A549 (cell line): Measurements from ENCODE around the gene SPIRE2. TPM values are rescaled to one million over a fixed set of nuclear protein-coding genes. Genes with fewer than 3 reads are reported as not detected.
A peak's percentile ranks its signal among the peaks of the same experiment; 100 is the strongest.

Source experiments
- ATAC-seq, 2 experiments: fragments of 200-7000 bp in 1 of 2; fragments of >200 bp in 1 of 2; cut with Nextera tagmentation in 1 of 2; cut with Tn5 transposase in 1 of 2; 3 replicates each; pipeline versions ENCODE4 v1.8.0 to v1.9.1; 2018 to 2020; ENCODE audit warnings: mild to moderate bottlenecking in 1 of 2, moderate library complexity in 1 of 2
- CTCF ChIA-PET: fragments of 300-600 bp; sonication (Branson Sonifier 250); formaldehyde crosslinking; extraction: SDS; loops from one replicate; lab custom pipeline; 2021; ENCODE audit warnings: antibody characterized with exemption, inconsistent platforms; lab: Yijun Ruan, JAX
- POLR2A ChIA-PET: fragments of 350-600 bp; formaldehyde crosslinking; extraction: SDS; loops from one replicate; lab custom pipeline; 2021; ENCODE audit warnings: antibody characterized with exemption, inconsistent platforms; lab: Yijun Ruan, JAX
- DNase-seq, 2 experiments: peaks; one replicate each; pipeline versions ENCODE4 v3.0.0 to v3.0.0-alpha.2; 2011 to 2016; ENCODE audit warnings: low read depth in 1 of 2, low spot score in 1 of 2
- FAIRE-seq: peaks from 2 replicates; lab custom pipeline; 2011; peaks lifted over from hg19 to GRCh38; lab: Jason Lieb, UNC
- H3K27ac ChIP-seq, 2 experiments: fragments of >200 bp; sonication (Bioruptor Twin); formaldehyde crosslinking; 3 replicates each; pipeline ENCODE4 v1.5.1; 2016 to 2017
- H3K4me1 ChIP-seq: fragments of >200 bp; sonication (Bioruptor Twin); formaldehyde crosslinking; 3 replicates; pipeline ENCODE4 v1.6.1; 2016
- H3K4me2 ChIP-seq: fragments of >200 bp; sonication (Bioruptor Twin); formaldehyde crosslinking; 3 replicates; pipeline ENCODE4 v1.6.1; 2016
- H3K4me3 ChIP-seq: fragments of >200 bp; sonication (Bioruptor Twin); formaldehyde crosslinking; 3 replicates; pipeline ENCODE4 v1.5.1; 2016
- H3K9me3 ChIP-seq: fragments of >200 bp; sonication (Bioruptor Twin); formaldehyde crosslinking; 3 replicates; pipeline ENCODE4 v1.6.1; 2016
- CBX2 ChIP-seq: fragments of 200-600 bp; sonication (generic); IDR thresholded peaks from 2 replicates; pipeline ENCODE4 v1.6.1; 2016; ENCODE audit warnings: low read depth, mild to moderate bottlenecking, borderline replicate concordance
- CBX8 ChIP-seq: fragments of 200-600 bp; sonication (generic); IDR thresholded peaks from 2 replicates; pipeline ENCODE4 v1.6.1; 2016
- CEBPB ChIP-seq, 2 experiments: fragments of >200 bp in 1 of 2; sonication (Bioruptor Twin) in 1 of 2; formaldehyde crosslinking in 1 of 2; IDR thresholded peaks; 2 replicates each; pipeline ENCODE4 v1.6.1; 2012 to 2016
- CHD4 ChIP-seq: fragments of 200-600 bp; sonication (generic); IDR thresholded peaks from 2 replicates; pipeline ENCODE4 v1.6.1; 2016; ENCODE audit warnings: antibody characterized with exemption, mild to moderate bottlenecking, borderline replicate concordance
- ESRRA ChIP-seq: fragments of 150-350 bp; IDR thresholded peaks from 2 replicates; pipeline ENCODE4 v1.6.1; 2014; ENCODE audit warnings: mild to moderate bottlenecking, low read length, borderline replicate concordance
- FOSB ChIP-seq: fragments of 250-450 bp; sonication (Bioruptor Pico); IDR thresholded peaks from 2 replicates; pipeline ENCODE4 v1.5.0; 2020; ENCODE audit warnings: mild to moderate bottlenecking, moderate library complexity
- FOXS1 ChIP-seq: fragments of 250-450 bp; sonication (Bioruptor Pico); IDR thresholded peaks from 2 replicates; pipeline ENCODE4 v1.5.0; 2020; ENCODE audit warnings: mild to moderate bottlenecking, moderate library complexity
- HDAC2 ChIP-seq: fragments of 200-600 bp; sonication (generic); IDR thresholded peaks from 2 replicates; pipeline ENCODE4 v1.6.1; 2016
- HEYL ChIP-seq: fragments of 250-450 bp; sonication (Bioruptor Pico); IDR thresholded peaks from 2 replicates; pipeline ENCODE4 v1.8.0; 2021; ENCODE audit warnings: mild to moderate bottlenecking, moderate library complexity
- HOXA7 ChIP-seq: fragments of 250-450 bp; sonication (Bioruptor Pico); IDR thresholded peaks from 2 replicates; pipeline ENCODE4 v1.5.0; 2020; ENCODE audit warnings: mild to moderate bottlenecking, moderate library complexity
- HOXB13 ChIP-seq: fragments of 250-450 bp; sonication (Bioruptor Pico); IDR thresholded peaks from 2 replicates; pipeline ENCODE4 v1.5.0; 2020; ENCODE audit warnings: low read depth, mild to moderate bottlenecking, moderate library complexity
- JUNB ChIP-seq: fragments of >200 bp; sonication (Bioruptor Twin); formaldehyde crosslinking; IDR thresholded peaks from 2 replicates; pipeline ENCODE4 v1.6.1; 2016
- KDM1A ChIP-seq: fragments of 200-600 bp; sonication (generic); IDR thresholded peaks from 2 replicates; pipeline ENCODE4 v1.6.1; 2016; ENCODE audit warnings: low read depth, mild to moderate bottlenecking
- MAZ ChIP-seq: fragments of 150-350 bp; IDR thresholded peaks from 2 replicates; pipeline ENCODE4 v1.6.1; 2014; ENCODE audit warnings: antibody characterized with exemption, low read depth, low read length, borderline replicate concordance
- MYC ChIP-seq: IDR thresholded peaks from 2 replicates; pipeline ENCODE4 v1.6.1; 2012; ENCODE audit warnings: mild to moderate bottlenecking, inconsistent platforms, low read length, improper control_type of control experiment, borderline replicate concordance
- NFE2L2 ChIP-seq: fragments of 150-350 bp; conservative IDR thresholded peaks from 2 replicates; pipeline ENCODE4 v1.6.1; 2014; ENCODE audit warnings: low read length
- NPAS2 ChIP-seq: fragments of 250-450 bp; sonication (Bioruptor Pico); IDR thresholded peaks from 2 replicates; pipeline ENCODE4 v1.8.0; 2022; ENCODE audit warnings: mild to moderate bottlenecking, moderate library complexity, borderline replicate concordance
- NR3C1 ChIP-seq: fragments of >200 bp; sonication (Bioruptor Twin); formaldehyde crosslinking; IDR thresholded peaks from 3 replicates; pipeline ENCODE4 v1.6.1; 2017
- PHF8 ChIP-seq: fragments of 200-600 bp; sonication (generic); IDR thresholded peaks from 2 replicates; pipeline ENCODE4 v1.6.1; 2016; ENCODE audit warnings: low read depth, mild to moderate bottlenecking, antibody characterized with exemption, moderate library complexity, borderline replicate concordance
- POLR2A ChIP-seq: IDR thresholded peaks from 2 replicates; pipeline ENCODE4 v1.6.1; 2012; ENCODE audit warnings: mild to moderate bottlenecking, low read length
- RARB ChIP-seq: fragments of 250-450 bp; sonication (Bioruptor Pico); IDR thresholded peaks from 2 replicates; pipeline ENCODE4 v1.8.0; 2021; ENCODE audit warnings: mild to moderate bottlenecking, moderate library complexity
- RCOR1 ChIP-seq: fragments of 150-350 bp; IDR thresholded peaks from 2 replicates; pipeline ENCODE4 v1.6.1; 2014; ENCODE audit warnings: antibody characterized with exemption, low read length, low read depth
- RNF2 ChIP-seq: fragments of 200-600 bp; sonication (generic); IDR thresholded peaks from 2 replicates; pipeline ENCODE4 v1.6.1; 2016; ENCODE audit warnings: low read depth, mild to moderate bottlenecking, antibody characterized with exemption, moderate library complexity, borderline replicate concordance
- SREBF2 ChIP-seq: fragments of 450-650 bp; IDR thresholded peaks from 2 replicates; pipeline ENCODE4 v1.6.1; 2014; ENCODE audit warnings: mild to moderate bottlenecking, moderate library complexity
- TFCP2L1 ChIP-seq: fragments of 250-450 bp; sonication (Bioruptor Pico); IDR thresholded peaks from 2 replicates; pipeline ENCODE4 v1.5.0; 2021; ENCODE audit warnings: mild to moderate bottlenecking
- ZC3H11A ChIP-seq: fragments of 450-650 bp; IDR thresholded peaks from 2 replicates; pipeline ENCODE4 v1.6.1; 2014; ENCODE audit warnings: antibody characterized with exemption, mild to moderate bottlenecking
- ZFP36 ChIP-seq: fragments of 450-650 bp; IDR thresholded peaks from 2 replicates; pipeline ENCODE4 v1.6.1; 2014; ENCODE audit warnings: borderline replicate concordance; ENCODE audit not compliant: partially characterized antibody
- ZNF302 ChIP-seq: fragments of 250-450 bp; sonication (Bioruptor Pico); IDR thresholded peaks from 2 replicates; pipeline ENCODE4 v1.9.0; 2021; ENCODE audit warnings: inconsistent platforms, mild to moderate bottlenecking, moderate library complexity
- ZSCAN20 ChIP-seq: fragments of 250-450 bp; sonication (Bioruptor Pico); IDR thresholded peaks from 2 replicates; pipeline ENCODE4 v1.8.0; 2022; ENCODE audit warnings: mild to moderate bottlenecking, moderate library complexity
- WGBS: methylation state at CpG from one replicate; pipeline ENCODE4 v1.1.6; 2017; ENCODE audit errors: missing lambda C conversion rate; 5-methylcytosine and 5-hydroxymethylcytosine counted together
- polyA plus RNA-seq, 4 experiments: library from polyadenylated mRNA; depleted of rRNA in 3 of 4; stranded (reverse); fragments of >200 nt; fragmentation: RNase III in 1 of 4; extraction: RNeasy Plus Mini Kit Qiagen cat#74134 plus additional on column Dnase treatment in 1 of 4; gene quantifications; 2 replicates in 3 of 4; 3 replicates in 1 of 4; pipeline ENCODE4 v1.2.3, GENCODE V29; 2011 to 2017
- TF ChIP-seq, protein P1 (sequence below): IDR thresholded peaks from 2 replicates; pipeline ENCODE4 v1.6.1; 2012
- TF ChIP-seq, protein P2 (sequence below): fragments of >200 bp; sonication (Bioruptor Twin); formaldehyde crosslinking; IDR thresholded peaks from 3 replicates; pipeline ENCODE4 v1.5.1; 2016
- TF ChIP-seq, protein P3 (sequence below): fragments of >200 bp; sonication (Bioruptor Twin); formaldehyde crosslinking; IDR thresholded peaks from 2 replicates; pipeline ENCODE4 v1.6.1; 2016
- TF ChIP-seq, protein P4 (sequence below): fragments of 250-450 bp; sonication (Bioruptor Pico); IDR thresholded peaks from 2 replicates; pipeline ENCODE4 v1.5.0; 2020; ENCODE audit warnings: low read depth, mild to moderate bottlenecking, moderate library complexity
- TF ChIP-seq, protein P5 (sequence below): fragments of 200-600 bp; sonication (generic); IDR thresholded peaks from 2 replicates; pipeline ENCODE4 v1.6.1; 2016; ENCODE audit warnings: antibody characterized with exemption, mild to moderate bottlenecking, moderate library complexity

Gene SPIRE2
- polyA plus RNA-seq, 2 of the 4 experiments (the other 2 are of a cell fraction): 6.0 to 9.9 TPM

DNA sequence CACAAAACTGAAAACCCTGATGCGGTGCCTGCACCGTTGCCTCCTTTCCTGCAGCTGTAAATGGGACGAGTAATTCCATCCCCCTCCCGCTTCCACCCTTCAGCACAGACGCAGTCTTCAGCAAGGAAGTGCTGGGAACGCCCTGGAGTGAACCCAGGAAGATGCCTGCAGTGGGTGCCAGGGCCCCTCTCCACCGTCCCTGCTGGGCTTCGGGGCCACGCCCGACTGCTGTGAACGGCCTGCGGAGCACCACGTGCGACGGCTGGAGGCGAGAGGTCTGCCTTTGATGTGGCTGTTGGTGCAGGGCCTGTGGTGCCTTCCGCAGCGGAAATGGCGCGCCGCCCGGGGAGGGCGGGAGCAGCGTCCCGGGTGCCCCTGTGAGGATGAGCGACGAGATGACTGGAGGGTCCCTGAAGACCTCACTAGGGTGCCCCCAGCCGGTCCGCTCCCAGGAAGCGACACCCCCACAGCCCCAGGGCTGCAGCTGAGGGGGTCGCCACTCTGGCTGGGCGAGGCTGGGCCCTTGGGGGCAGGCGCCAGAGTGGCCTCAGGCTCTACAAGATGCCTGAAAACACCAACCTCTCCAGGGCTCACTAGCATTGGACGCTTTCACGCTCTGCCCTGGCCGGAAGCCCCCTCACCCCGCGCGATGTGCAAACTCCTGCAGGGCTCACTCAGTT lies 89.6 kb downstream of the SPIRE2 start:
- peak overlapping the region; percentile 40 for H3K4me3 ChIP-seq
- peak; percentile 76 to 96 for DNase-seq
- peak overlapping the region; percentile 91 for H3K4me2 ChIP-seq
- H3K9me3 ChIP-seq: no peaks in the 10 kb centered on the region
- ChIA-PET CTCF (interaction anchor here (0.6 to 11.8 kb wide), 11 partner anchors 9 to 212 kb away, joined by 3 to 109 read pairs (median 5); partner anchors contain the start of gene DEF8), POLR2A (interaction anchor here (0.5 to 1.2 kb wide), 5 partner anchors 8 to 44 kb away, joined by 3 to 8 read pairs (median 4); partner anchors contain the start of gene TCF25)
- H3K4me1 ChIP-seq: peaks cover 43% of the 10 kb centered on the region
- 6% methylated on average over 7 of the region's 39 CpGs for WGBS
- ATAC-seq: peak; percentile 51 to 70
- peak overlapping the region; percentile 93 to 94 for H3K27ac ChIP-seq
- FAIRE-seq: no peak
- no peak for TF ChIP-seq HDAC2
- TF ChIP-seq MAZ: no peak
- TF ChIP-seq SREBF2: no peak
- no peak; the same call in 1 of the 2 replicates for TF ChIP-seq NPAS2 (CRISPR knock-in tag)
- no peak for TF ChIP-seq JUNB
- no peak for TF ChIP-seq RARB (CRISPR knock-in tag)
- no peak; the same call in 1 of the 2 replicates for TF ChIP-seq TFCP2L1 (CRISPR knock-in tag)
- TF ChIP-seq HOXB13 (CRISPR knock-in tag): no peak
- TF ChIP-seq, protein P1, sequence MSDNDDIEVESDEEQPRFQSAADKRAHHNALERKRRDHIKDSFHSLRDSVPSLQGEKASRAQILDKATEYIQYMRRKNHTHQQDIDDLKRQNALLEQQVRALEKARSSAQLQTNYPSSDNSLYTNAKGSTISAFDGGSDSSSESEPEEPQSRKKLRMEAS: peak; percentile 100
- TF ChIP-seq FOSB (CRISPR knock-in tag): no peak
- no peak for TF ChIP-seq ZSCAN20 (CRISPR knock-in tag)
- no peak for TF ChIP-seq NFE2L2
- TF ChIP-seq NR3C1: no peak
- TF ChIP-seq MYC: peak; percentile 92
- no peak for TF ChIP-seq ZC3H11A
- no peak for TF ChIP-seq HOXA7 (CRISPR knock-in tag)
- no peak for TF ChIP-seq ZFP36
- no peak for TF ChIP-seq CEBPB (IDR thresholded peaks at IDR 0.05)
- TF ChIP-seq FOXS1 (CRISPR knock-in tag): no peak
- no peak for TF ChIP-seq PHF8
- TF ChIP-seq CBX8: no peak
- TF ChIP-seq, protein P2, sequence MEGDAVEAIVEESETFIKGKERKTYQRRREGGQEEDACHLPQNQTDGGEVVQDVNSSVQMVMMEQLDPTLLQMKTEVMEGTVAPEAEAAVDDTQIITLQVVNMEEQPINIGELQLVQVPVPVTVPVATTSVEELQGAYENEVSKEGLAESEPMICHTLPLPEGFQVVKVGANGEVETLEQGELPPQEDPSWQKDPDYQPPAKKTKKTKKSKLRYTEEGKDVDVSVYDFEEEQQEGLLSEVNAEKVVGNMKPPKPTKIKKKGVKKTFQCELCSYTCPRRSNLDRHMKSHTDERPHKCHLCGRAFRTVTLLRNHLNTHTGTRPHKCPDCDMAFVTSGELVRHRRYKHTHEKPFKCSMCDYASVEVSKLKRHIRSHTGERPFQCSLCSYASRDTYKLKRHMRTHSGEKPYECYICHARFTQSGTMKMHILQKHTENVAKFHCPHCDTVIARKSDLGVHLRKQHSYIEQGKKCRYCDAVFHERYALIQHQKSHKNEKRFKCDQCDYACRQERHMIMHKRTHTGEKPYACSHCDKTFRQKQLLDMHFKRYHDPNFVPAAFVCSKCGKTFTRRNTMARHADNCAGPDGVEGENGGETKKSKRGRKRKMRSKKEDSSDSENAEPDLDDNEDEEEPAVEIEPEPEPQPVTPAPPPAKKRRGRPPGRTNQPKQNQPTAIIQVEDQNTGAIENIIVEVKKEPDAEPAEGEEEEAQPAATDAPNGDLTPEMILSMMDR: no peak
- TF ChIP-seq RCOR1: no peak
- TF ChIP-seq, protein P3, sequence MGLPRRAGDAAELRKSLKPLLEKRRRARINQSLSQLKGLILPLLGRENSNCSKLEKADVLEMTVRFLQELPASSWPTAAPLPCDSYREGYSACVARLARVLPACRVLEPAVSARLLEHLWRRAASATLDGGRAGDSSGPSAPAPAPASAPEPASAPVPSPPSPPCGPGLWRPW: no peak
- TF ChIP-seq, protein P4, sequence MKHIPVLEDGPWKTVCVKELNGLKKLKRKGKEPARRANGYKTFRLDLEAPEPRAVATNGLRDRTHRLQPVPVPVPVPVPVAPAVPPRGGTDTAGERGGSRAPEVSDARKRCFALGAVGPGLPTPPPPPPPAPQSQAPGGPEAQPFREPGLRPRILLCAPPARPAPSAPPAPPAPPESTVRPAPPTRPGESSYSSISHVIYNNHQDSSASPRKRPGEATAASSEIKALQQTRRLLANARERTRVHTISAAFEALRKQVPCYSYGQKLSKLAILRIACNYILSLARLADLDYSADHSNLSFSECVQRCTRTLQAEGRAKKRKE: no peak
- TF ChIP-seq ZNF302 (CRISPR knock-in tag): no peak
- no peak for TF ChIP-seq RNF2
- TF ChIP-seq, protein P5, sequence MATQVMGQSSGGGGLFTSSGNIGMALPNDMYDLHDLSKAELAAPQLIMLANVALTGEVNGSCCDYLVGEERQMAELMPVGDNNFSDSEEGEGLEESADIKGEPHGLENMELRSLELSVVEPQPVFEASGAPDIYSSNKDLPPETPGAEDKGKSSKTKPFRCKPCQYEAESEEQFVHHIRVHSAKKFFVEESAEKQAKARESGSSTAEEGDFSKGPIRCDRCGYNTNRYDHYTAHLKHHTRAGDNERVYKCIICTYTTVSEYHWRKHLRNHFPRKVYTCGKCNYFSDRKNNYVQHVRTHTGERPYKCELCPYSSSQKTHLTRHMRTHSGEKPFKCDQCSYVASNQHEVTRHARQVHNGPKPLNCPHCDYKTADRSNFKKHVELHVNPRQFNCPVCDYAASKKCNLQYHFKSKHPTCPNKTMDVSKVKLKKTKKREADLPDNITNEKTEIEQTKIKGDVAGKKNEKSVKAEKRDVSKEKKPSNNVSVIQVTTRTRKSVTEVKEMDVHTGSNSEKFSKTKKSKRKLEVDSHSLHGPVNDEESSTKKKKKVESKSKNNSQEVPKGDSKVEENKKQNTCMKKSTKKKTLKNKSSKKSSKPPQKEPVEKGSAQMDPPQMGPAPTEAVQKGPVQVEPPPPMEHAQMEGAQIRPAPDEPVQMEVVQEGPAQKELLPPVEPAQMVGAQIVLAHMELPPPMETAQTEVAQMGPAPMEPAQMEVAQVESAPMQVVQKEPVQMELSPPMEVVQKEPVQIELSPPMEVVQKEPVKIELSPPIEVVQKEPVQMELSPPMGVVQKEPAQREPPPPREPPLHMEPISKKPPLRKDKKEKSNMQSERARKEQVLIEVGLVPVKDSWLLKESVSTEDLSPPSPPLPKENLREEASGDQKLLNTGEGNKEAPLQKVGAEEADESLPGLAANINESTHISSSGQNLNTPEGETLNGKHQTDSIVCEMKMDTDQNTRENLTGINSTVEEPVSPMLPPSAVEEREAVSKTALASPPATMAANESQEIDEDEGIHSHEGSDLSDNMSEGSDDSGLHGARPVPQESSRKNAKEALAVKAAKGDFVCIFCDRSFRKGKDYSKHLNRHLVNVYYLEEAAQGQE: no peak
- no peak for TF ChIP-seq ESRRA
- no peak for TF ChIP-seq KDM1A
- TF ChIP-seq HEYL (CRISPR knock-in tag): no peak
- no peak for TF ChIP-seq CBX2
- no peak for TF ChIP-seq CHD4
- TF ChIP-seq POLR2A: peak; percentile 45
